HFFc6 (cell line): Measurements from ENCODE around the gene RCHY1. TPM values are rescaled to one million over a fixed set of nuclear protein-coding genes. Genes with fewer than 3 reads are reported as not detected.
"Not testable (repeated sequence)": the region's sequence is repeated elsewhere in the genome, so short reads cannot be mapped to it uniquely, and the experiment has no call there.

Source experiments
- DNase-seq: peaks from one replicate; pipeline ENCODE4 v3.0.0-alpha.2; 2018
- H3K27ac Mint-ChIP-seq: 2 replicates; pipeline ENCODE4 v1.8.0; 2020; ENCODE audit warnings: mild to moderate bottlenecking, mixed read lengths
- H3K27me3 Mint-ChIP-seq: 2 replicates; pipeline ENCODE4 v1.8.0; 2021; ENCODE audit warnings: mild to moderate bottlenecking, moderate library complexity, mixed read lengths; ENCODE audit not compliant: insufficient read depth
- H3K36me3 Mint-ChIP-seq: 2 replicates; pipeline ENCODE4 v1.8.0; 2021; ENCODE audit warnings: low read depth, mixed read lengths
- H3K4me1 Mint-ChIP-seq: 2 replicates; pipeline ENCODE4 v1.8.0; 2020; ENCODE audit warnings: low read depth, mixed read lengths
- H3K4me3 Mint-ChIP-seq: 2 replicates; pipeline ENCODE4 v1.8.0; 2020; ENCODE audit warnings: mild to moderate bottlenecking, moderate library complexity, mixed read lengths
- H3K9me3 Mint-ChIP-seq: 2 replicates; pipeline ENCODE4 v1.8.0; 2020; ENCODE audit warnings: mild to moderate bottlenecking, mixed read lengths
- total RNA-seq, 6 experiments: library from RNA; stranded (reverse); fragmentation: NEBNext Ultra II Directional; extraction: Animal tissue kit (Norgen Biotek cat#: 25700); gene quantifications; 2 replicates in 1 of 6; 3 replicates in 5 of 6; pipeline ENCODE4 v1.2.3, GENCODE V29; 2021
- TF ChIP-seq, protein P1 (sequence below): fragments of 200-600 bp; sonication (generic); IDR thresholded peaks from 2 replicates; pipeline ENCODE4 v1.5.0; 2021; ENCODE audit warnings: antibody characterized with exemption, mild to moderate bottlenecking

RCHY1 gene
- total RNA-seq, 6 experiments from 2014 or later = 14.8 to 19.5 (median 17.5) TPM

DNA sequence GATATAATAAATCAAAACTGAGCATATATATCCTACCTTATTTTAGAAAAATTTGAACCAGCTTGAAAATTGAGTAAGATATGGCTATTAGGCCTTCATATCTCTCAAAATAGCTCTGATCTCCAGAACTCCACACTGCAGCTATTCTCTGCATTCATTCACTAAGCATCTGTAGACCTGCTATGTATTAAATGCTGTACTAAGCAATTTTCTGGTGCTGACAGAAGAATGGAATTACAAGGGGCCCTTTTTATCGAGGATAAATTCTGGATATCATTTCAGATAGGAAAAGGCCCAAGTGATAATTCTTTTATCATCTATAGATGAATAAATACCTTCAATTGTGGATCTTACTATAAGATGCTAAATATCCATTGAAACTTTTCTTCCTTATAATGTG lies 1.9 kb upstream of the RCHY1 start:
- no peak overlapping the region for H3K4me3 Mint-ChIP-seq
- no peaks in the 10 kb centered on the region for H3K9me3 Mint-ChIP-seq
- peaks cover 18% of the 10 kb centered on the region for H3K36me3 Mint-ChIP-seq
- H3K4me1 Mint-ChIP-seq = peaks cover 9% of the 10 kb centered on the region
- no peak overlapping the region for H3K27ac Mint-ChIP-seq
- TF ChIP-seq, protein P1, sequence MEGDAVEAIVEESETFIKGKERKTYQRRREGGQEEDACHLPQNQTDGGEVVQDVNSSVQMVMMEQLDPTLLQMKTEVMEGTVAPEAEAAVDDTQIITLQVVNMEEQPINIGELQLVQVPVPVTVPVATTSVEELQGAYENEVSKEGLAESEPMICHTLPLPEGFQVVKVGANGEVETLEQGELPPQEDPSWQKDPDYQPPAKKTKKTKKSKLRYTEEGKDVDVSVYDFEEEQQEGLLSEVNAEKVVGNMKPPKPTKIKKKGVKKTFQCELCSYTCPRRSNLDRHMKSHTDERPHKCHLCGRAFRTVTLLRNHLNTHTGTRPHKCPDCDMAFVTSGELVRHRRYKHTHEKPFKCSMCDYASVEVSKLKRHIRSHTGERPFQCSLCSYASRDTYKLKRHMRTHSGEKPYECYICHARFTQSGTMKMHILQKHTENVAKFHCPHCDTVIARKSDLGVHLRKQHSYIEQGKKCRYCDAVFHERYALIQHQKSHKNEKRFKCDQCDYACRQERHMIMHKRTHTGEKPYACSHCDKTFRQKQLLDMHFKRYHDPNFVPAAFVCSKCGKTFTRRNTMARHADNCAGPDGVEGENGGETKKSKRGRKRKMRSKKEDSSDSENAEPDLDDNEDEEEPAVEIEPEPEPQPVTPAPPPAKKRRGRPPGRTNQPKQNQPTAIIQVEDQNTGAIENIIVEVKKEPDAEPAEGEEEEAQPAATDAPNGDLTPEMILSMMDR = no peak
- H3K27me3 Mint-ChIP-seq = no peaks in the 10 kb centered on the region
- DNase-seq = no peak

DNA sequence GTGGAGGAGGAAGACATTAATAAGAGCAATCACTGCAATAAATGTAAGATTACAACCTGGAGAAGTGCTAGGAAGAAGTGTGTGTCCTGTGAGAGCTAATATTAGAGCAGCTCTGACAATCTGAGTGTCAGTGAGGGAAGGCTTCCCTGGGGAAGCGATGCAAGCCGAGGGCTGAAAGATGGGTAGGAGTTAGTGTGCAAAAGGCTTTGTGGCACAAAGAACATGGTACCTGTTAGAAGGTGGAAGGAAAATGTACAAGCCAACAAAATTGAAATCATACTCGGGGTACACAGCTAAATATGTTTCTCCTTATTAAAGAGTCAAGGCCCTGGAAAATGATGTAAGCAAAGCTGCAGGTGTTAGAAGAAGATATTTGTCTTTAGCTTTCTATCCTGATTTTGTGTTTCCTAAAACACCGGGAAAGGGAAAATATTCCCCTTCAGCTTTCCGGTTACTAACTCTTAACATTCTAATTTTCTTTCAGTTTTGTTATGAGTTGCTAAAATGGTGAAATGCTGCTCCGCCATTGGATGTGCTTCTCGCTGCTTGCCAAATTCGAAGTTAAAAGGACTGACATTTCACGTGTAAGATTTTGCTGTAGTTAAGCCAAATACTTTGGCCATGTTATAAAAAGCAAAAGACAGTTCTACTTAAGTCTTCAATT lies 878 bp upstream of the RCHY1 start:
- Mint-ChIP-seq H3K27me3 (no peaks in the 10 kb centered on the region), H3K27ac (no peak overlapping the region), H3K9me3 (no peaks in the 10 kb centered on the region), H3K4me1 (peaks cover 9% of the 10 kb centered on the region), H3K4me3 (no peak overlapping the region; the same call in 1 of the 2 replicates), H3K36me3 (peaks cover 26% of the 10 kb centered on the region)
- no peak for DNase-seq
- TF ChIP-seq, protein P1 = no peak

DNA sequence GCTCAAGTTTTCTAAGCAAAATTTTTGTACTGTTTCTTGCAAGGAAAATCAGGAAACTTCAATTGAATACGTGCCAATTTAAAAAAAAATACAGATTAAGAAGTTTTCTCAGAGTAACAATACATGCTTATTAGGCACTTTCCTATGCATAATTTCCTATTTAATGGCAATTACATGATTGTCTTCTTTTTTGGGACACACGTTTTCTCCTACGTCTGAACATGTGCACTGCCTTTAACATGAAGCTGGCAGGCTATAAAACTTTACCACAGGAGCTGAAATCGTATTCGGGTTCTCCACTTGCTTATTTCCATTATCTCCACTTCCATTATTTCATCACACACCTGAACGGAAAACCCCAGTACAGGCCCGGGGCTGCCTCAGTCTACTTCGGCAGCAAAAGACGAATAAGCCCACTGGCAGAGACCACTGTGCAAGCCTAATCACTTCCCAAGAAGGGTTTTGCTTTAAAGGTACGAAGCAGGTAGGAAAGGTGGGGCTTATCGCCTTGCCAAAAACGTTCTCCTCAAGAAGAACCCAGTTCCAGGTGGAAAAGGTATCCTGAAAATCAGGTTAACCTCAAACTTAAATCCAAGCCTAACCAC lies 575 bp downstream of the RCHY1 start:
- Mint-ChIP-seq H3K4me1 (peaks cover 9% of the 10 kb centered on the region), H3K27ac (no peak overlapping the region), H3K27me3 (no peaks in the 10 kb centered on the region), H3K9me3 (no peaks in the 10 kb centered on the region), H3K4me3 (no peak overlapping the region; the same call in 1 of the 2 replicates), H3K36me3 (peaks cover 30% of the 10 kb centered on the region)
- no peak for DNase-seq
- TF ChIP-seq, protein P1 = no peak

DNA sequence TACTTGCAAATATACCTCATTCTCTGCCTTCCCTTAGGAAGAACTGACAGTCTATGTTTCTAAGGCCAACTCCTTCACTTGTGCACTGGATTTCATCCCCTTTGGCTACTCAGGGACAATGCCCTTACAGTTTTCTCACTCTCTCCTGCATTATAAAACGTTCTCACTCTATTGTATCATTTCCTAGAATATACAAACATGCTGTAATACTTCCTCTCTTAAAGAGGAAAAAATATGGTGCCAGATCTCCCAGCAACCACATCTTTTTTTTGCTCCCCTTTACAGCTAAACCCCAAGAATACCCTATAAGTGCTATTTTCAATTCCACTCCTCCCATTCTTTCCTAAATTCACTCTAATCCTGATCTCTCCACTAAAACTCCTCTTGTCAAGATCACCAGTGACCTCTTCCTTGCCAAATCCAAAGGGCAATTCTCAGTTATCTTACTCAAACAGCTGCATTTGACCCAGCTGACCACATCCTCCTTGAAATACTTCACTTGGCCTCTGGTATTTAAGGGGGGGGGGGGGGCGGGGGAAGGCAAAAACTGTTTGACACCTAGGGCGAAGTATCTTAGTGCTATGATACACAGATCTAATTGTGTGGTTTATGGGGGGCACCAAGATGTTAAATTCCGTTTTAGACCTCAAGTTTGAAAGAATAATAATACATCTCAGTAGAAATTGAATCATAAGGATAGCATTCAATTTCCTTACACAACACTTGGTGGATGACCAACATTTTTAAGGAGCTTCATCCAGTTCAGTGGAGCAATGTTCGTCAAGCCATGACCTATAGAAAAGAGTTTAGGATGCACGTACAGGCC lies 1.6 kb downstream of the RCHY1 start:
- Mint-ChIP-seq H3K9me3 (no peaks in the 10 kb centered on the region), H3K27me3 (no peaks in the 10 kb centered on the region), H3K4me1 (peaks cover 9% of the 10 kb centered on the region), H3K4me3 (no peak overlapping the region; the same call in 1 of the 2 replicates), H3K27ac (no peak overlapping the region), H3K36me3 (peaks cover 26% of the 10 kb centered on the region)
- TF ChIP-seq, protein P1 = no peak
- DNase-seq = peak; percentile 51

DNA sequence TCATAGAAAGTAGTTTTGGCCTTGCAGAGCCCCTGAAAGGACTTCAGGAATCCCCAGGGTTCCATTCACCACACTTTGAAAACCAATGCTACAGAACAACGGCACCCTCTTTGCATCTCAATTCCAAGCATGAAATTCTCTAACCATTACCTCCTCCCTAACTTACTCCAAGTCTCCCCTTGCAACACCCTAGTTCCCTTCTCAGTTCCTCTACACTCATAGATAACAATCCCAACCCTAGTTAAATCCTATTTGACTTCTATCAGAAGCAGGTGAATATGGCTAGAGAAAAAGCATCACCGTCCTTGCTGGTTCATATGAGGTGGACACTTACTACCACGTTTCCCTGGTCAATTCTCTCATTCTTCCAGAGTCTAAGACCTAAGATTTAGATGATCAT lies 2.4 kb downstream of the RCHY1 start:
- no peaks in the 10 kb centered on the region for H3K9me3 Mint-ChIP-seq
- H3K27me3 Mint-ChIP-seq = no peaks in the 10 kb centered on the region
- TF ChIP-seq, protein P1 = no peak
- H3K4me3 Mint-ChIP-seq = no peak overlapping the region
- peaks cover 30% of the 10 kb centered on the region for H3K36me3 Mint-ChIP-seq
- no peak for DNase-seq
- H3K27ac Mint-ChIP-seq = no peak overlapping the region
- peaks cover 9% of the 10 kb centered on the region for H3K4me1 Mint-ChIP-seq

DNA sequence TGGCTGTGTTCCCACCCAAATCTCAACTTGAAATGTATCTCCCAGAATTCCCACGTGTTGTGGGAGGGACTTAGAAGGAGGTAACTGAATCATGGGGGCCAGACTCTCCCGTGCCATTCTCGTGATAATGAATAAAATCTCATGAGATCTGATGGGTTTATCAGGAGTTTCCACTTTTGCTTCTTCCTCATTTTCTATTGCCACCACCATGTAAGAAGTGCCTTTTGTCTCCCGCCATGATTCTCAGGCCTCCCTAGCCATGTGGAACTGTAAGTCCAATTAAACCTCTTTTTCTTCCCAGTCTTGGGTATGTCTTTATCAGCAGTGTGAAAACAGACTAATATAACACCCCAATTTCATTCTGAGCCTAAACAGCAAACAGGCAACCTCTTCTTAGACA lies 4.6 kb downstream of the RCHY1 start:
- not testable (repeated sequence) for H3K4me3 Mint-ChIP-seq, DNase-seq, H3K9me3 Mint-ChIP-seq, H3K27ac Mint-ChIP-seq, H3K27me3 Mint-ChIP-seq, H3K4me1 Mint-ChIP-seq
- H3K36me3 Mint-ChIP-seq = peaks cover 51% of the 10 kb centered on the region
